GM21423 (cell line): ENCODE measurements around the gene ZPBP2.
A peak's percentile ranks its signal among the peaks of the same experiment; 100 is the strongest.
"Not testable (repeated sequence)": the region's sequence is repeated elsewhere in the genome, so short reads cannot be mapped to it uniquely, and the experiment has no call there.

ENCODE experiments used
- ATAC-seq: cut with Tn5 transposase; IDR thresholded peaks from one replicate; pipeline ENCODE4 v1.9.1; 2021; ENCODE audit warnings: mild to moderate bottlenecking, moderate library complexity; ENCODE audit not compliant: unreplicated experiment

ZPBP2 gene

GRCh38 chr17:39854909-39855308 lies 13.1 kb upstream of the ZPBP2 start:
- ATAC-seq = no peak

DNA sequence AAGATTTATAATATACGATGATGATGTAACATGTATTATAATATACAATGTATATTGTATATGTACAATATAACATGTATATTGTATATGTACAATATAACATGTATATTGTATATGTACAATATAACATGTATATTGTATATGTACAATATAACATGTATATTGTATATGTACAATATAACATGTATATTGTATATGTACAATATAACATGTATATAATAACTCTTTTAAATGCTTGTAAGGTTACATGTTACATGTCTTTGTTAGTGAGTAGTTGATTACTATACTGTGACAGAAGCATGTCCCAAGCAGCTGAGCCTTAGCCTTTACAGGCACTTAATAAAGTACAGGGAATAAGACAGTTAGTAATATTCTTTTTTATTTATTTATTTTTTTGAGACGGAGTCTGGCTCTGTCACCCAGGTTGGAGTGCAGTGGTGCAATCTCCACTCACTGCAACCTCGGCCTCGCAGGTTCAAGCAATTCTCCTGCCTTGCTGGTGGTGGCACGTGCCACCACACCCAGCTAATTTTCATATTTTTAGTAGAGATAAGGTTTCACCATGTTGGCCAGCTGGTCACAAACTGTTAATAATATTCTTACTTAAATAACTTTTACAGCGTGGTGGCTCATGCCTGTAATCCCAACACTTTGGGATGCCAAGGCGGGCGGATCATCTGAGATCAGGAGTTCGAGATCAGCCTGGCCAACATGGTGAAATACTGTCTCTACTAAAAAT lies 11.9 kb upstream of the ZPBP2 start:
- ATAC-seq = not testable (repeated sequence)

- no peak for ATAC-seq
These were observed 6.8 kb upstream of the ZPBP2 start for GRCh38 chr17:39861235-39861634.

GRCh38 chr17:39863244-39863917 lies 4.6 kb upstream of the ZPBP2 start:
- ATAC-seq = no peak

GRCh38 chr17:39863918-39864746 lies 3.9 kb upstream of the ZPBP2 start, which contains the start of gene IKZF3:
IKZF3 (minus strand) TSS chr17:39864312; CDS start chr17:39864126, 186 bp downstream.
- ATAC-seq = peak; percentile 35

GRCh38 chr17:39866013-39866730 lies 1.8 kb upstream of the ZPBP2 start:
- no peak for ATAC-seq

- peak; percentile 48 for ATAC-seq
These were observed 720 bp upstream of the ZPBP2 start for GRCh38 chr17:39867084-39867879.

- ATAC-seq = no peak
These were observed 546 bp downstream of the ZPBP2 start for GRCh38 chr17:39868554-39868942.

DNA sequence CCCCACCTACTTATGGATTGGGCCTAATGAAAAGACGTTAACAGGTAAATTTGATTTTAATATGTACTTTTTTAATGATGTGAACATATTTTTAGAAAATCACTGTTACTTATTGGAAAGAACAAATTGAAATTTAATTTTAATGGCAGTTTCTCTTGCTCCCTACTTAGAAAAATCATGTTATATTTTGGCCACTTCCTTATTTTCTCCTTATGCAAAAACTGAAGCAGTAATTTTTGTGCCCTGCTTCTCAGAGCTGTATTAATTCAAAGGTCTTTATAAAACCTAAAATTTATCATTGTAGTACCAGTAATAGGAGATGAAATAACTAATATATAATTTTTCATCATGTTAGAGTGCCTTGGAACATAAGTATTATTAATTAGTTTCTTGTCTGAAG lies 2.8 kb downstream of the ZPBP2 start:
- no peak for ATAC-seq

DNA sequence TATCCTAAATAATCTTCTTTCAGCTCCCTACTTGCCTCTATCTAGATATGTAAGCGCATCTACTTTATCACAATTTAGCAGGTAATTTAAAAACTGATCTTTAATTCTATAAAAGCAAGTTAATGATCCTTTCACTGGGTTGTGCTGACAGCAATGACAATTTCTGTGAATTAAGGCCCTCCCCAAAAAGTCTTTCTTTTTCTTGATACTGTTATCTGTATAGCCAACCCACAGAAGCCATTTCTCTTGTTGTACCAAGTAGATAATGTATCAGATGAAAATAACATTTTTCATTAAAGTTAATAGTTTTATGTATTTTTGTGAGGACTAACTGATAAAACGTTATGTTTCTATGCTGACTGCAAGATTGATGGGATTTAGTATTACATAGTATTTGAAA lies 3.8 kb downstream of the ZPBP2 start:
- no peak for ATAC-seq

DNA sequence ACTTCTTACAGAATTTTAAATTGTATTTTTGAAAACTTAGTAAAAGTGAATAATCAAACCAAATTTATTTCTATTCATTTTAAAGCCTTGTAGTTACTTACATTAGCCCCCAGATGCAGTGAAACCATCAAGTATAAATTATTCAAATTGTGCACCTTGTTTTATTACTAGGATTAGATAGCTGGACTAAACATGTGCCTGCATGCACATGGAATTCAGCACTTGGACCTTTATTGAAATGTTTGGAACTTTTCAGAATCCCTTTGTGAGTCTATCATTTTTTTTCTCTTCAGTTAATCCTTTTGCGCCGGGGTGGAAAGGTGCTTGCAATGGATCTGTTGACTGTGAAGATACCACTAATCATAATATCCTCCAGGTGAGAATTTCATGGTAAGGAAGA lies 4.7 kb downstream of the ZPBP2 start:
- no peak for ATAC-seq

DNA sequence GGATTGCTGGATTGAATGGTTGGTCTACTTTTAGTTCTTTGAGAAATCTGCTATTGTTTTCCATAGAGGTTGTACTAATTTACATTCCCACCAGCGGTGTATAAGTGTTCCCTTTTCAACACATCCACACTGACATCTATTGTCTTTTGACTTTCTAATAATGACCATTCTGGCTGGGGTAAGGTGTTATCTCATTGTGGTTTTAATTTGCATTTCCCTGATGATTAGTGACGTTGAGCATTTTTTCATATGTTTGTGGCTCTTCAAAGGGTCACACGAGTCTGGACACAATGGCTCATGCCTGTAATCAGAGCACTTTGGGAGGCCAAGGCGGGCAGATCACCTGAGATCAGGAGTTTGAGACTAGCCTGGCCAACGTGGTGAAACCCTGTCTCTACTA lies 18.1 kb downstream of the ZPBP2 start:
- not testable (repeated sequence) for ATAC-seq

DNA sequence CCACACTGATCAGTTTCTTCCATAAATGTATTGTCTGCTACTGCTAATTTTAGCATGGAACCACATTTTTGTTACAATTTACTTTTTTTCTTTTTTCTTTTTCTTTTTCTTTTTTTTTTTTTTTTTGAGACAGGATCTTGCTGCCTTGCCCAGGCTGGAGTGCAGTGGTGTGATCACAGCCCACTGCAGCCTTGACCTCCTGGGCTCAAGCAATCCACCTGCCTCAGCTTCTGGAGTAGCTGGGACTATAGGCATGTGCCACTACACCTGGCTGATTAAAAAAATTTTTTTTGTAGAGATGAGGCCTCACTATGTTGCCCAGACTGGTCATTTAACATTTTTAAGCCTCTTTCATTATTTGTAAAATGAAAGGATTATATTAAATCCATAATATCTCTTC lies 19.1 kb downstream of the ZPBP2 start:
- ATAC-seq = no peak

- ATAC-seq = no peak
These were observed 21.2 kb downstream of the ZPBP2 start for GRCh38 chr17:39889200-39889599.

DNA sequence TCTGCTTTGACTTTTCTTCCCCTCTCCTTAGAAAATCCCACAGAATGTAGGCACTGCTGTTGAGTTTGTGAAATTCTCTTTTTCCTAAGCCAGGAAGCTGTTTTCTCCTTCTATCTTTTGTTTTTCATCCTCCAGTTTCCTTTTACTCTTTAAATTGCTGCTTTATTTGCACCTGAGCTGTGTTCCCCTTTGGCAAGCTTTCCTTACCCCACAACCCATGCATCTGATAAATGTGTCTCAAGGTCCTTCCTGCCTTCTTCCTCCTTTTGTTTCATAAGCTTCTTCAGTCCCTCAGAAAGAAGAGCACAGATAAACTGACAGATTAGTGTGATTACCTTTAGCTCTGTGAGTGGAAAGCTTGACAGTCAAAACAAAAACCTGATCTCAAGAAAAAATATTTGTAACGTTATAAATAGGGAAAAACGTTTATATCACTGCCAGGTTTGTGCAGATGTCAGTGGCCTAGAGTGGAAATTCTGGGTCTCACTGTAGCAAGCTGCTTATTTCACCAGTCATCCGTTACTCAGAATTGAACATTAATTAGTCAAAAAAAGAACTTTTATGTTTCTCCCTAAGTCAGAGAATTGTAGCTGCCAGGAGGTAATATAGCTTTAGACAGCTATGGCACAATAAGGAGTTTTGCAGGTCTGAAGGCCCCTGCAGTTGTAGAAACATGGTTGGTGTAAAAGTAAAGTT lies 26.8 kb downstream of the ZPBP2 start:
- no peak for ATAC-seq

GRCh38 chr17:39898088-39898487 lies 30.1 kb downstream of the ZPBP2 start:
- no peak for ATAC-seq

DNA sequence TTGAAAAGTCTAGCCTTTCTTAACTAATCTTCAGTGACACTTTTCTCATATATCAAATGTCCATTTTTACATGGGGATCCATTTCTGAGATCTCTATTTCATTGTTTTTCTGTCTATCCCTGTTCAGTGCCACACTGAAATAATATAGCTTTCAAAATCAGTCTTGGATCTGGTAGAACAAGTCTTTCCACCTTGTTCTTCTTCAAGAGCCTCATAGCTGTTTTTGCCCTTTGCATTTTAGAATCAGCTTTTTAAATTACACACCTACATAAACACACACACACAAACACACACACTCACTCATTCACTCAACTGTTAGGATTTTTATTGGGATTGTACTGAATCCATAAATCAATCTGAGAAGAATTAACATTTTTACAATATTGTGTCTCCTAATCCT lies 31.2 kb downstream of the ZPBP2 start:
- no peak for ATAC-seq

DNA sequence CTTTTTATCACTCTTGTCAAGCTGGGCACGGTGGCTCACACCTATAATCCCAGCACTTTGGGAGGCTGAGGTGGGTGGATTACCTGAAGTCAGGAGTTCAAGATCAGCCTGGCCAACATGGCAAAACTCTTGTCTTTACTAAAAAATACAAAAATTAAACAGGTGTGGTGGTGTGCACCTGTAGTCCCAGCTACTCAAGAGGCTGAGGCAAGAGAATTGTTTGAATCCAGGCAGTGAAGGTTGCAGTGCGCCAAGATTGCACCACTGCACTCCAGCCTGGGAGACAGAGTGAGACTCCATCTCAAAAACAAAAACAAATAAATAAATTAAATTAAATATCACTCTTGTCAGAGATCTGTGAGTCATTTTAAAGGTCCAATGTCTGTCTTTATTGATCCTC lies 34.0 kb downstream of the ZPBP2 start:
- not testable (repeated sequence) for ATAC-seq

DNA sequence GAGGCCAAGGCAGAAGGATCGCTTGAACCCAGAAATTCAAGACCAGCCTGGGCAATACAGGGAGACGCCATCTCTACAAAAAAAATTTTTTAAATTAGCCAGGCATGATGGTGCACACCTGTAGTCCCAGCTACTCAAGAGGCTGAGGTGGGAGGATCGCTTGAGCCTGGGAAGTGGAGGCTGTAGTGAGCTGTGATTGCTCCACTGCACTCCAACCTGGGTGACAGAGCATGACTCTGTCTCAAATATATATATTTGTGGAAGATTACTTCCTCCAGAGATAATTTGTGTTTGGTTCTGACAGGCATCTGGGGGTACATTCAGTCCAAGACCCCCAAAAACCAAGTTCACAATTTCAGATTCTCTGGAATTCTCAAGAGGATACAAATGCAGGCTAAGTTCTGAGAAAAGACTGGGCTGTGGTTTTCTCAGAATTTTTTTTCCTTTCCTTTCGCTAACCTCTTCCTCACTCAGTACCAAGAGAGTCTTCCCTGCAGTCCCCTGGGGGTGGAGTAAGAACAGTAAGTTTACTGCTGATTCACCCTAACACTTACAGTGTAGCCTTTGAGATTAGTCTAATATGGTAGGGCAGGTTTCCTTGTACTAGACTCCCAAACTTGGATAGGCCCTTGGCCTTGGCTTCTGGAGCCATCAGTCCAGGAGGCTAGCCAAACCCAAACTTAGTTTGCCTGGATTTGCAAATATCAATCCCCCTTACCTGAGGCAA lies 35.3 kb downstream of the ZPBP2 start:
- no peak for ATAC-seq
